CD14-positive monocyte (primary cell): Measurements from ENCODE around the gene SIRPA. TPM values are rescaled to one million over a fixed set of nuclear protein-coding genes. Genes with fewer than 3 reads are reported as not detected.
A peak's percentile ranks its signal among the peaks of the same experiment; 100 is the strongest.

Experiments
- DNase-seq, 3 donors: peaks; one replicate each; pipeline ENCODE4 v3.0.0-alpha.2; 2011 to 2022
- H2AFZ ChIP-seq: 2 replicates; pipeline ENCODE4 v1.6.0; 2012; ENCODE audit warnings: mild to moderate bottlenecking, low read depth, low read length, inconsistent platforms; ENCODE audit not compliant: insufficient read depth, poor library complexity, severe bottlenecking
- H3K27ac ChIP-seq, 2 donors: 1 replicate in 1 of 2; 2 replicates in 1 of 2; pipeline ENCODE4 v1.5.1; 2012 to 2013; ENCODE audit warnings: low read length in 2 of 2, control low read depth in 1 of 2, inconsistent platforms in 1 of 2, low read depth in 1 of 2, mild to moderate bottlenecking in 1 of 2
- H3K27me3 ChIP-seq, 2 donors: one replicate each; pipeline versions ENCODE4 v1.6.0 to v1.6.1; 2011 to 2013; ENCODE audit warnings: low read length in 2 of 2; ENCODE audit not compliant: control insufficient read depth in 2 of 2, insufficient read depth in 2 of 2
- H3K36me3 ChIP-seq, 2 donors: replicated peaks in 1 of 2; 1 replicate in 1 of 2; 2 replicates in 1 of 2; pipeline versions ENCODE4 v1.5.1 to v1.6.1; 2012 to 2013; ENCODE audit warnings: low read length in 2 of 2, control low read depth in 1 of 2, inconsistent platforms in 1 of 2, mild to moderate bottlenecking in 1 of 2; ENCODE audit not compliant: insufficient read depth in 2 of 2, control insufficient read depth in 1 of 2
- H3K4me1 ChIP-seq, 2 donors: 1 replicate in 1 of 2; 2 replicates in 1 of 2; pipeline versions ENCODE4 v1.5.1 to v1.6.1; 2012 to 2013; ENCODE audit warnings: low read length in 2 of 2, control low read depth in 1 of 2, inconsistent platforms in 1 of 2, mild to moderate bottlenecking in 1 of 2, moderate library complexity in 1 of 2; ENCODE audit not compliant: insufficient read depth in 2 of 2, control insufficient read depth in 1 of 2
- H3K4me2 ChIP-seq: replicated peaks from 2 replicates; pipeline ENCODE3; 2012; ENCODE audit warnings: low read length, moderate library complexity, mild to moderate bottlenecking; ENCODE audit not compliant: poor library complexity, severe bottlenecking; ENCODE audit errors: extremely low read depth
- H3K4me3 ChIP-seq, 3 experiments: fragments of 200-600 bp in 1 of 3; sonication (generic) in 1 of 3; replicated peaks in 1 of 3; 1 replicate in 2 of 3; 2 replicates in 1 of 3; pipeline ENCODE4 v1.5.1; 2011 to 2013; ENCODE audit warnings: low read length in 3 of 3, mild to moderate bottlenecking in 3 of 3, control low read depth in 2 of 3, low read depth in 2 of 3, inconsistent platforms in 1 of 3, moderate library complexity in 1 of 3
- H3K79me2 ChIP-seq: 2 replicates; pipeline ENCODE4 v1.6.0; 2012; ENCODE audit warnings: mild to moderate bottlenecking, control low read depth, inconsistent platforms, low read length, moderate library complexity; ENCODE audit not compliant: insufficient read depth
- H3K9ac ChIP-seq: 2 replicates; pipeline ENCODE4 v1.6.0; 2017; ENCODE audit warnings: low read length, mild to moderate bottlenecking; ENCODE audit not compliant: insufficient read depth, poor library complexity, severe bottlenecking
- H3K9me3 ChIP-seq, 2 donors: replicated peaks in 1 of 2; 1 replicate in 1 of 2; 2 replicates in 1 of 2; pipeline versions ENCODE4 v1.5.1 to v1.6.1; 2012 to 2013; ENCODE audit warnings: low read length in 2 of 2, control low read depth in 1 of 2; ENCODE audit not compliant: control insufficient read depth in 1 of 2, insufficient read depth in 1 of 2
- H4K20me1 ChIP-seq: 2 replicates; pipeline ENCODE4 v1.6.0; 2012; ENCODE audit warnings: mild to moderate bottlenecking, low read length, control low read depth, moderate library complexity; ENCODE audit not compliant: insufficient read depth
- H3K27ac Mint-ChIP-seq, 7 donors: one replicate each; pipeline ENCODE4 v1.8.0; 2020; ENCODE audit warnings: mild to moderate bottlenecking in 7 of 7, mixed read lengths in 7 of 7, moderate library complexity in 6 of 7, inconsistent platforms in 2 of 7
- H3K27me3 Mint-ChIP-seq, 3 donors: one replicate each; pipeline ENCODE4 v1.8.0; 2021 to 2022; ENCODE audit warnings: low read depth in 3 of 3, mild to moderate bottlenecking in 3 of 3, mixed read lengths in 3 of 3, moderate library complexity in 3 of 3, inconsistent platforms in 1 of 3
- H3K36me3 Mint-ChIP-seq, 2 donors: one replicate each; pipeline ENCODE4 v1.8.0; 2020; ENCODE audit warnings: mixed read lengths in 2 of 2, inconsistent platforms in 1 of 2, mild to moderate bottlenecking in 1 of 2
- H3K4me1 Mint-ChIP-seq: one replicate; pipeline ENCODE4 v1.8.0; 2020; ENCODE audit warnings: mild to moderate bottlenecking, mixed read lengths
- H3K4me3 Mint-ChIP-seq, 2 donors: one replicate each; pipeline ENCODE4 v1.8.0; 2020; ENCODE audit warnings: mild to moderate bottlenecking in 2 of 2, mixed read lengths in 2 of 2, moderate library complexity in 1 of 2
- H3K9me3 Mint-ChIP-seq, 7 donors: one replicate each; pipeline ENCODE4 v1.8.0; 2020 to 2022; ENCODE audit warnings: mixed read lengths in 7 of 7, mild to moderate bottlenecking in 6 of 7, moderate library complexity in 6 of 7, inconsistent platforms in 2 of 7
- WGBS: methylation state at CpG from one replicate; pipeline ENCODE4 v1.1.5; 2013; ENCODE audit warnings: missing lambda C conversion rate; ENCODE audit not compliant: insufficient coverage; 5-methylcytosine and 5-hydroxymethylcytosine counted together
- intact Hi-C, 2 donors: fragments of 100-400 bp; cut with micrococcal nuclease; formaldehyde crosslinking; loops; one replicate each; pipeline versions ENCODE4 v1.15.0 to v1.15.1; 2023
- polyA plus RNA-seq, 3 donors: library from polyadenylated mRNA; depleted of rRNA in 1 of 3; unstranded in 2 of 3; stranded (reverse) in 1 of 3; fragments of 300-500 nt in 2 of 3; fragments of >200 nt in 1 of 3; fragmentation: Illumina TruSeq in 2 of 3; gene quantifications; 1 replicate in 2 of 3; 2 replicates in 1 of 3; pipeline ENCODE4 v1.2.3, GENCODE V29; 2012 to 2021
- TF ChIP-seq, protein P1 (sequence below): fragments of 200-600 bp; IDR thresholded peaks from one replicate; pipeline ENCODE4 v1.8.0; 2022; ENCODE audit warnings: antibody characterized with exemption, mild to moderate bottlenecking

SIRPA gene
- polyA plus RNA-seq, 3 donors, result 28.4 to 126 (median 58.3) TPM

DNA sequence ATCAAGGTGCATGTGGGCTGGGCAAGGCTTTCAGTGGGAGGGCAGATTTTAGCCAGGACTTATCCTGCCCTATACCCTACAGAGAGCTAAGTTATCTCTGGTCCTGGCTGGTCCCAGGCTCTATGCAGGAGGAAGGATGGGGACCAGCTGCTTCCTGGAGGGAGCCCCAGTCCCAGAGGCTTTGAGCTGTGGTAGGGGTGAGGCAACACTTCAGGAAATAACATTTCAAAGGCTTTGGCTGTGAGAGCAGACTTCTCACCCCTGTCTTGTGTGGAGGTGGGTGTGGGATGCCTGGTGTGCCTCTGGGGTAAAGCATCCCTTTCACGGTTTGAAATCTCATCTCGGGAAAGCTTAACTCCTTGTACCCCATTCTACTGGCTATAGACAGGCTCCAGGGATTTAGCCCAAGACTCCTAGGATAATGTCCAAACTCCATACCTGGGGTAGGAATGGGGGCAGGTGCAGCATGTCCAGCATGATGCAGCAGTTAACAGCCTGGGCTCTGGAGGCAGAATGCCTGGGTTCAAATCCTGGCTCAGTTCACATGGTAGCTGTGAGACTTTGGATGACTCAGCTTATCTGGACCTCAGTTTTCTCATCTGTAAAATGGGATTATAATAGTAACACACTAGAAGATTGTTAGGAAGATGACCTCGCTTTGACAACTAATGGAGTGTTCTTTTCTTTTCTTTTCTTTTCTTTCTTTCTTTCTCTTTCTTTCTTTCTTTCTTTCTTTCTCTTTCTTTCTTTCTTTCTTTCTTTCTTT lies 27.5 kb upstream of the SIRPA start:
- peaks cover 0 to 8% (median 4%) of the 10 kb centered on the region in 7 donors for H3K9me3 Mint-ChIP-seq

GRCh38 chr20:1868856-1869255 lies 26.4 kb upstream of the SIRPA start:
- Histone ChIP-seq H2AFZ (no peak overlapping the region), H3K4me1 (peaks cover 70 to 74% of the 10 kb centered on the region in 2 donors), H3K9ac (no peak overlapping the region), H3K36me3 (no peaks in the 10 kb centered on the region), H3K4me2 (no peak overlapping the region), H3K9me3 (peaks cover 0 to 6% of the 10 kb centered on the region in 2 donors), H3K79me2 (no peaks in the 10 kb centered on the region), H3K27me3 (no peaks in the 10 kb centered on the region), H3K27ac (no peak overlapping the region), H3K4me3 (no peak overlapping the region), H4K20me1 (no peaks in the 10 kb centered on the region)
- TF ChIP-seq, protein P1, sequence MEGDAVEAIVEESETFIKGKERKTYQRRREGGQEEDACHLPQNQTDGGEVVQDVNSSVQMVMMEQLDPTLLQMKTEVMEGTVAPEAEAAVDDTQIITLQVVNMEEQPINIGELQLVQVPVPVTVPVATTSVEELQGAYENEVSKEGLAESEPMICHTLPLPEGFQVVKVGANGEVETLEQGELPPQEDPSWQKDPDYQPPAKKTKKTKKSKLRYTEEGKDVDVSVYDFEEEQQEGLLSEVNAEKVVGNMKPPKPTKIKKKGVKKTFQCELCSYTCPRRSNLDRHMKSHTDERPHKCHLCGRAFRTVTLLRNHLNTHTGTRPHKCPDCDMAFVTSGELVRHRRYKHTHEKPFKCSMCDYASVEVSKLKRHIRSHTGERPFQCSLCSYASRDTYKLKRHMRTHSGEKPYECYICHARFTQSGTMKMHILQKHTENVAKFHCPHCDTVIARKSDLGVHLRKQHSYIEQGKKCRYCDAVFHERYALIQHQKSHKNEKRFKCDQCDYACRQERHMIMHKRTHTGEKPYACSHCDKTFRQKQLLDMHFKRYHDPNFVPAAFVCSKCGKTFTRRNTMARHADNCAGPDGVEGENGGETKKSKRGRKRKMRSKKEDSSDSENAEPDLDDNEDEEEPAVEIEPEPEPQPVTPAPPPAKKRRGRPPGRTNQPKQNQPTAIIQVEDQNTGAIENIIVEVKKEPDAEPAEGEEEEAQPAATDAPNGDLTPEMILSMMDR, result no peak
- Mint-ChIP-seq H3K4me1 (peaks cover 70% of the 10 kb centered on the region), H3K4me3 (no peak overlapping the region), H3K27me3 (peaks cover 0 to 7% (median 3%) of the 10 kb centered on the region in 3 donors), H3K9me3 (peaks cover 2 to 10% (median 6%) of the 10 kb centered on the region in 7 donors), H3K27ac (peak overlapping the region in 5 of 7 donors; percentile 1 to 86 (median 61)), H3K36me3 (peaks cover 5 to 6% of the 10 kb centered on the region in 2 donors)
- DNase-seq, result peak in 1 of 3 donors; percentile 35
- intact Hi-C loops, result no loop called here
- 59% methylated on average over 3 of the region's 3 CpGs for WGBS

More for the DNA sequence above, 27.5 kb upstream of the SIRPA start:
- no peak overlapping the region for H3K27ac ChIP-seq
- TF ChIP-seq, protein P1, result no peak
- no peaks in the 10 kb centered on the region for H3K79me2 ChIP-seq
- H3K36me3 ChIP-seq, result no peaks in the 10 kb centered on the region
- no peak overlapping the region for H3K4me2 ChIP-seq
- Mint-ChIP-seq H3K4me3 (no peak overlapping the region), H3K27ac (peak overlapping the region in 3 of 7 donors; percentile 37 to 46 (median 43)), H3K36me3 (peaks cover 3 to 10% of the 10 kb centered on the region in 2 donors), H3K27me3 (peaks cover 0 to 7% (median 5%) of the 10 kb centered on the region in 3 donors), H3K4me1 (peaks cover 69% of the 10 kb centered on the region)
- H3K9ac ChIP-seq, result no peak overlapping the region
- peaks cover 0 to 3% of the 10 kb centered on the region in 2 donors for H3K9me3 ChIP-seq
- no CpG with 5 or more reads among the region's 3 CpGs for WGBS
- peaks cover 63 to 69% of the 10 kb centered on the region in 2 donors for H3K4me1 ChIP-seq
- no peaks in the 10 kb centered on the region for H4K20me1 ChIP-seq
- H3K27me3 ChIP-seq, result no peaks in the 10 kb centered on the region
- intact Hi-C loops, result no loop called here
- peak in 2 of 3 donors; percentile 38 to 42 for DNase-seq
- H3K4me3 ChIP-seq, result peak overlapping the region in 1 of 3 experiments; percentile 27
- H2AFZ ChIP-seq, result no peak overlapping the region
